ENCODE results near the gene EYS. TPM values are rescaled to one million over a fixed set of nuclear protein-coding genes. Genes with fewer than 3 reads are reported as not detected.

The EYS gene
- total and polyA plus RNA-seq, 2 of the 13 experiments (the other 11 are each of a cell fraction or from before 2014, with no cell fraction given) = 0.04 to 0.07 TPM

- H3K27me3 ChIP-seq (ENCODE audit: control insufficient read depth in 1 of 2, insufficient read depth in 2 of 2, low read length in 2 of 2) = no peaks in the 10 kb centered on the region
- H3K9ac ChIP-seq (ENCODE audit: insufficient read depth, low read depth, low read length) = no peak overlapping the region
- H3K4me2 ChIP-seq (ENCODE audit: low read depth, low read length) = no peak overlapping the region
- TF ChIP-seq ZGPAT (CRISPR knock-in tag; IDR thresholded peaks at IDR 0.05) (no peak), ZNF850 (CRISPR knock-in tag; conservative IDR thresholded peaks at IDR 0.05) (no peak), JARID2 (CRISPR knock-in tag; IDR thresholded peaks at IDR 0.05; ENCODE audit: insufficient replicate concordance) (no peak), AKAP8 (CRISPR knock-in tag; IDR thresholded peaks at IDR 0.05) (no peak), ZMYM4 (CRISPR knock-in tag; IDR thresholded peaks at IDR 0.05) (no peak), NR2F6 (IDR thresholded peaks at IDR 0.05) (no peak), NR2F6 (CRISPR knock-in tag; IDR thresholded peaks at IDR 0.05) (no peak), MAFG (CRISPR knock-in tag; IDR thresholded peaks at IDR 0.05) (no peak), JUNB (CRISPR knock-in tag; IDR thresholded peaks at IDR 0.05; ENCODE audit: borderline replicate concordance) (no peak), ZBTB34 (CRISPR knock-in tag; IDR thresholded peaks at IDR 0.05) (no peak)
- in situ Hi-C loops (cut with HindIII; ENCODE audit: extremely low pct_ligation_motif_present, low pct_unique_long_range_greater_than_20kb) (no loop called here), intact Hi-C loops (cut with micrococcal nuclease; ENCODE audit: unreplicated experiment) (no loop called here)
- DNase-seq (ENCODE audit: low spot score) (no peak), FAIRE-seq (no peak), ATAC-seq (no peak)
- H3K36me3 ChIP-seq (replicated peaks in 1 of 2; ENCODE audit: control insufficient read depth in 1 of 2, insufficient read depth in 2 of 2, low read length in 2 of 2) = no peaks in the 10 kb centered on the region
- H2AFZ ChIP-seq (ENCODE audit: low read length) = no peak overlapping the region
- no peak overlapping the region for H3K27ac ChIP-seq (ENCODE audit: extremely low read length, insufficient read depth, low read length)
- no peak overlapping the region for H3K4me3 ChIP-seq (replicated peaks in 1 of 3; ENCODE audit: insufficient read depth in 1 of 3, low read depth in 2 of 3, low read length in 3 of 3)
- H3K9me3 ChIP-seq (ENCODE audit: low read length) = no peaks in the 10 kb centered on the region
- no peaks in the 10 kb centered on the region for H4K20me1 ChIP-seq (ENCODE audit: insufficient read depth, low read length)
- ChIA-PET POLR2A (no interaction called here), CTCF (ENCODE audit: low intra/inter-chr PET ratio, low total read pairs) (no interaction called here)
- no peaks in the 10 kb centered on the region for H3K4me1 ChIP-seq (ENCODE audit: insufficient read depth, low read length)
- WGBS (ENCODE audit: low lambda C conversion rate) = under 1% methylated on average over 2 of the region's 2 CpGs
- no TSS peak for BruUV-seq (replicated peaks)
- no peaks in the 10 kb centered on the region for H3K79me2 ChIP-seq (ENCODE audit: insufficient read depth, low read length)
These were observed 1076.1 kb downstream of the EYS start for GRCh38 chr6:64630901-64631300.

Measured in HepG2 (cell line).